Occipital lobe (tissue), 2 donors: ENCODE results near the gene FYTTD1. TPM values are rescaled to one million over a fixed set of nuclear protein-coding genes. Genes with fewer than 3 reads are reported as not detected.

Experiments used
- DNase-seq: peaks from one replicate; lab custom pipeline; 2025; lab: John Stamatoyannopoulos, UW
- total RNA-seq: library from RNA; depleted of rRNA; stranded (reverse); fragments of >200 nt; gene quantifications from one replicate; pipeline ENCODE4 v1.2.3, GENCODE V29; 2014

The FYTTD1 gene
- total RNA-seq, 1 donor from 2014 or later: 67.4 TPM

GRCh38 chr3:197791892-197792647 lies 42.4 kb downstream of the FYTTD1 start:
- DNase-seq: no peak

GRCh38 chr3:197793247-197793646 lies 43.6 kb downstream of the FYTTD1 start:
- DNase-seq: no peak

GRCh38 chr3:197794115-197794514 lies 44.4 kb downstream of the FYTTD1 start:
- no peak for DNase-seq

GRCh38 chr3:197795200-197795599 lies 45.5 kb downstream of the FYTTD1 start:
- no peak for DNase-seq

- DNase-seq: no peak
Observed at GRCh38 chr3:197796087-197796486, 46.4 kb downstream of the FYTTD1 start.

- no peak for DNase-seq
Observed at GRCh38 chr3:197798863-197799262, 49.2 kb downstream of the FYTTD1 start.

- no peak for DNase-seq
Observed at GRCh38 chr3:197800379-197800778, 50.7 kb downstream of the FYTTD1 start.

GRCh38 chr3:197801891-197802778 lies 52.5 kb downstream of the FYTTD1 start:
- DNase-seq: no peak

GRCh38 chr3:197802779-197803459 lies 53.2 kb downstream of the FYTTD1 start:
- no peak for DNase-seq

DNA sequence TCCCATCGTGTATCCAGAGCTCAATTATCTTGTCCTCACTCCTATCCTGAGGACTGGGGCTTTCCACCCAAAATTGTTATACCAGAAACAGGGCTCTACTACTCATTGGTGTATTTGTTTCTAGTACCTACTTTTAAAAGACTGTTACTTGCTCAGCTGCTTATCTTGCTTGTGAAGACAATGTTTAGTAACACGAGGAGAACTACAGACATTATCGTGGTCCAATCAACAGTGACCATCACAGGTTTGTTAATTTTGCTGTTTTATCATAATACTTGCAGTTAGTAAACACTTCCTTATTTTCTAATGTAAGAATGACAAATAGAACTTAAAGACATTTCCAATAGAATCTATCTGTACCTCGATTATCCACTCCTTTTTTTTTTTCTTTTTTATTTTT lies 54.8 kb downstream of the FYTTD1 start:
- DNase-seq: no peak

DNA sequence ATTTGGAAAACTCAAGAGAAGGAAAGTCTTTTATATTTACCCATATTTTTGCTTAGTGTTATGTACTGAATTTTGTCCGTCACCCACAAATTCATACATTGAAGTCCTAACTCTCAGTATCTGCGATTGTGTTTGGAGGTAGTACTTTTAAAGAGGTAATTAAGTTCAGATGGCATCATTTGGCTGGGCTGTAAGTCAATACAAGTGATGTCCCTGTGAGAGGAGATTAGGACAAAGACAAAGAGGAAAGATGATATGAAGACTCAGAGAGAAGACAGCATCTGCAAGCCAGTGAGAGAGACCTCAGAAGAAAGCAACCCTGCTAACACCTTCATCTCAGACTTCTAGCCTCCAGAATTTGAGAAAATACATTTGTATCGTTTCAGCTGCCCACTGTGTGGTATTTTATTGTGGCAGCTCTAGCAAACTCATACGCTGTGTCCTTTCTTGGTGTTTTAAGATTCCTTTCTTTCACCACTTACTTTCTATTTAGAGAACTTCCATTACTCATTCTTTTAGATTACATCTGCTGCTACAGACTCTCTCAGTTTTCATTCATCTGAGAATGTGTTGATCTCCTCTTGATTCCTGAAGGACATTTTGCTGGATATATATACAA lies 58.4 kb downstream of the FYTTD1 start:
- no peak for DNase-seq

GRCh38 chr3:197809356-197810020 lies 59.8 kb downstream of the FYTTD1 start:
- no peak for DNase-seq

DNA sequence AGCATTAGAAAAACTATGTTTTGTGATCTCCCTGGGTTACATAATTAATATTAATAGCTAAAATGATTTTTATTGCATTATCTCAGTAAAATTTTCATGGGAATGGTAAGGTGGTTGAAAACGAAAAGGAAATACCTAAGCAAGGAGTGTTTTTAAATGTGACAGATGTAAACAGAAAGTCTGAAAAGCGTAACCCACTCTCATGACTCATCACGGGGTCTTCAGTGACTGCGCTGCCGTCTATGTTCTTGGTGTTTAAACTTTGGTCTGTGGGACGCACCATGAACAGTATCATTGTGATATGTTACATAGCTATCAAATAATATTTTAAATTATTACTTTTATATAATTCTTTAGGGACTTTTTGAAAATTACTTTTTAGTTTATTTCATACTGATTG lies 61.2 kb downstream of the FYTTD1 start:
- no peak for DNase-seq

DNA sequence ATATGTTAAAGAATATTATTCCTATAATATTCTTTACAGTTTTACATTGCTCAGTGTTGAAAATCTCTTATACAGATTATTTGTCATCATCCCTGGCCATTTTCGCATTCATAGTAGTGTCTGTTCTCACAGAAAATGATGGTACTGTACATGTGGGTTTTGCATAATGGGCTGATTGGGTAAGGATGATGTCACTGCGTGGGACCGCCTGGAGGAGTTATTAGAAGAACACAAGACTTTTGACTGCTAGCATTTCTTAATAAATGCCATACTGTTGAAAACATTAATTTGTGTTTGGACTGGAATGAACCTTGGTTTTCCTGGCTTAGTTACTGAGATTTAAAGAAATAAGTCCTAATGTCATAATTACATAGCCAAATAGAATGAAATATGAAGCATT lies 61.7 kb downstream of the FYTTD1 start:
- DNase-seq: no peak

DNA sequence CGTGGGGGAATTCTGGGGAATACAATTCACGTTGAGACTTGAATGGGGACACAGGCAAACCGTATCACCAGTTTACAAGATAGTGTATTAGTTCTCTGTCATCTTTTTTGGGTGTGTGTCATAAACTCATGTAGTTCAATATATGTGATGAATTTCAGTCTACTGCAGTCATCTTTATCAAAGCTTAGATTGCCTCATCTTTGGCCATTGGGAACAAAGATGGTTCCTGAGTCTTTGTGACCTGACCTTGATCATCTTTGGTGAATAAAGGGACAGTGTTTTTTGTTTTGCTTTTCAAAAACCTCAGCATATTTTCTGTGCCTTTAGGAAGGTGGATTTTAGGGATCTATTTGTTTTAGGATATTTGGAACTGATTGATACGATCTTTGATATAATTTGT lies 64.7 kb downstream of the FYTTD1 start:
- DNase-seq: no peak

GRCh38 chr3:197820550-197821335 lies 71.1 kb downstream of the FYTTD1 start:
- DNase-seq: no peak

GRCh38 chr3:197829397-197830045 lies 79.8 kb downstream of the FYTTD1 start:
- no peak for DNase-seq

- DNase-seq: no peak
Observed at GRCh38 chr3:197830308-197830966, 80.8 kb downstream of the FYTTD1 start.

DNA sequence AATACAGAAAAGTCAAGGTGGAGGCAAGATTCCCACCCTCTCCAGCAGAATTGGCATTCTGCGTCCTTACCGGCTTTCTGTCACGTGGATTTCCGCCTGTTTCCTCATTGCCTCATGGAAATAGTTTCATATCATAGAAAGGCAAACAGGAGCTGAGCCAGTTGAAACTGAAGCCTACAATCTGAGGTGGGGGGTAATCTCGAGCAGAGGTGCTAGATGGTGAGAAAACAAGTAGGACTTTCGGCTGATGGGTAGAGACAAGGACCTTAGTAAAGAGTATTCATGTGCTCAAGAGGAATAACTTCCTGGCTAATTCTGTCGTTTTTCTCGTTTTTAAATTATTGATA lies 81.3 kb downstream of the FYTTD1 start:
- no peak for DNase-seq
